Osteoblast (primary cell): ENCODE results near the gene MTRFR. TPM values are rescaled to one million over a fixed set of nuclear protein-coding genes. Genes with fewer than 3 reads are reported as not detected.
A peak's percentile ranks its signal among the peaks of the same experiment; 100 is the strongest.

Source experiments
- DNase-seq: peaks from one replicate; pipeline ENCODE4 v3.0.0; 2011; ENCODE audit warnings: low spot score, mixed read lengths; ENCODE audit not compliant: insufficient read length; ENCODE audit errors: missing footprints
- H2AFZ ChIP-seq: 2 replicates; pipeline ENCODE4 v1.6.0; 2011; ENCODE audit warnings: mild to moderate bottlenecking, low read length
- H3K27ac ChIP-seq: 2 replicates; pipeline ENCODE4 v1.5.1; 2011; ENCODE audit warnings: mild to moderate bottlenecking, low read depth, low read length, moderate library complexity
- H3K27me3 ChIP-seq: 2 replicates; pipeline ENCODE4 v1.6.0; 2012; ENCODE audit warnings: mild to moderate bottlenecking, control low read depth, inconsistent platforms, low read length, moderate library complexity; ENCODE audit not compliant: insufficient read depth
- H3K36me3 ChIP-seq: 2 replicates; pipeline ENCODE4 v1.5.1; 2011; ENCODE audit warnings: mild to moderate bottlenecking, low read length, control low read depth, moderate library complexity; ENCODE audit not compliant: insufficient read depth
- H3K4me1 ChIP-seq: 2 replicates; pipeline ENCODE4 v1.5.1; 2011; ENCODE audit warnings: mild to moderate bottlenecking, low read length, control low read depth, moderate library complexity; ENCODE audit not compliant: insufficient read depth
- H3K4me2 ChIP-seq: 2 replicates; pipeline ENCODE4 v1.6.0; 2011; ENCODE audit warnings: mild to moderate bottlenecking, low read length; ENCODE audit not compliant: insufficient read depth
- H3K4me3 ChIP-seq: fragments of 200-600 bp; sonication (generic); 3 replicates; pipeline ENCODE4 v1.5.1; 2012; ENCODE audit warnings: mild to moderate bottlenecking, low read length, inconsistent platforms; ENCODE audit not compliant: insufficient read depth
- H3K79me2 ChIP-seq: 2 replicates; pipeline ENCODE4 v1.6.0; 2012; ENCODE audit warnings: mild to moderate bottlenecking, low read length, control low read depth, inconsistent platforms; ENCODE audit not compliant: insufficient read depth
- H3K9me3 ChIP-seq: 2 replicates; pipeline ENCODE4 v1.5.1; 2011; ENCODE audit warnings: low read depth, low read length, control low read depth
- H4K20me1 ChIP-seq: 2 replicates; pipeline ENCODE4 v1.6.0; 2012; ENCODE audit warnings: mild to moderate bottlenecking, low read length, control low read depth; ENCODE audit not compliant: insufficient read depth
- total RNA-seq: library from RNA; depleted of rRNA; stranded (reverse); fragments of >200 nt; gene quantifications from 2 replicates; pipeline ENCODE4 v1.2.3, GENCODE V29; 2012
- TF ChIP-seq, protein P1 (sequence below): IDR thresholded peaks from 2 replicates; pipeline ENCODE4 v1.5.1; 2011; ENCODE audit warnings: mild to moderate bottlenecking, low read depth, low read length, moderate library complexity; ENCODE audit errors: extremely low read depth

MTRFR gene
- total RNA-seq, 1 donor: 16.3 TPM

DNA sequence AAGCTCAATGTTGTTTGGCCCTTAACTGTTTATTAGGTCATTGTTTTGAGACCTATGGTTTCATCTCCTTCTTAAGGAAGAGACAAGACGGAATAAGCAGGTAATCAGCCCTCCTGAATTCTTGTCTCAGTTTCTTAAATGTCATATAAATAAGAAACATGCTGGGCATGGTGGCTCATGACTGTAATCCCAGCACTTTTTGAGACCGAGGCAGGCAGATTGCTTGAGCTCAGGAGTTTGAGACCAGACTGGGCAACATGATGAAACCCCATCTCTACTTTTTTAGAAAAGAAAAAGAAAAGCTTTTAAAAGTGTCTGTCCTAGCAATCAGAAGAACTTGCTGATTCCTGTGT, 5.1 kb downstream of the MTRFR start:
- H3K4me1 ChIP-seq: peaks cover 15% of the 10 kb centered on the region
- H3K4me3 ChIP-seq: no peak overlapping the region
- no peaks in the 10 kb centered on the region for H3K9me3 ChIP-seq
- H3K4me2 ChIP-seq: no peak overlapping the region
- TF ChIP-seq, protein P1, sequence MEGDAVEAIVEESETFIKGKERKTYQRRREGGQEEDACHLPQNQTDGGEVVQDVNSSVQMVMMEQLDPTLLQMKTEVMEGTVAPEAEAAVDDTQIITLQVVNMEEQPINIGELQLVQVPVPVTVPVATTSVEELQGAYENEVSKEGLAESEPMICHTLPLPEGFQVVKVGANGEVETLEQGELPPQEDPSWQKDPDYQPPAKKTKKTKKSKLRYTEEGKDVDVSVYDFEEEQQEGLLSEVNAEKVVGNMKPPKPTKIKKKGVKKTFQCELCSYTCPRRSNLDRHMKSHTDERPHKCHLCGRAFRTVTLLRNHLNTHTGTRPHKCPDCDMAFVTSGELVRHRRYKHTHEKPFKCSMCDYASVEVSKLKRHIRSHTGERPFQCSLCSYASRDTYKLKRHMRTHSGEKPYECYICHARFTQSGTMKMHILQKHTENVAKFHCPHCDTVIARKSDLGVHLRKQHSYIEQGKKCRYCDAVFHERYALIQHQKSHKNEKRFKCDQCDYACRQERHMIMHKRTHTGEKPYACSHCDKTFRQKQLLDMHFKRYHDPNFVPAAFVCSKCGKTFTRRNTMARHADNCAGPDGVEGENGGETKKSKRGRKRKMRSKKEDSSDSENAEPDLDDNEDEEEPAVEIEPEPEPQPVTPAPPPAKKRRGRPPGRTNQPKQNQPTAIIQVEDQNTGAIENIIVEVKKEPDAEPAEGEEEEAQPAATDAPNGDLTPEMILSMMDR: no peak
- H3K79me2 ChIP-seq: peaks cover 52% of the 10 kb centered on the region
- H3K27ac ChIP-seq: no peak overlapping the region
- H4K20me1 ChIP-seq: no peaks in the 10 kb centered on the region
- H3K27me3 ChIP-seq: no peaks in the 10 kb centered on the region
- H3K36me3 ChIP-seq: peaks cover 5% of the 10 kb centered on the region
- no peak for DNase-seq
- H2AFZ ChIP-seq: no peak overlapping the region

DNA sequence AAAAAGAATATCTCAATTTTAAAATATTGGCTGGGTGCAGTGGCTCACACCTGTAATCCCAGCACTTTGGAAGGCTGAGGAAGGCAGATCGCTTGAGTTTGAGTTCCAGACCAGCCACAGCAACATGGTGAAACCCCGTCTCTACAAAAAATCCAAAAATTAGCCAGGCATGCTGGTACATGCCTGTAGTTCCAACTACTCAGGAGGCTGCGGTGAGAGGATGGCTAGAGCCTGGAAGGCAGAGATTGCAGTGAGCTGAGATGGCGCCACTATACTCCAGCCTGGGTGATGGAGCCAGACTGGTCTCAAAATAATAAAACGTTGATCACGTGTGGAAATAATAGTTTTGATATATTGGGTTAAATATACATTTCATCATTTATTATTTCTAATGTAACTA, 5.7 kb downstream of the MTRFR start:
- peaks cover 48% of the 10 kb centered on the region for H3K79me2 ChIP-seq
- H3K4me1 ChIP-seq: peaks cover 12% of the 10 kb centered on the region
- no peak for DNase-seq

DNA sequence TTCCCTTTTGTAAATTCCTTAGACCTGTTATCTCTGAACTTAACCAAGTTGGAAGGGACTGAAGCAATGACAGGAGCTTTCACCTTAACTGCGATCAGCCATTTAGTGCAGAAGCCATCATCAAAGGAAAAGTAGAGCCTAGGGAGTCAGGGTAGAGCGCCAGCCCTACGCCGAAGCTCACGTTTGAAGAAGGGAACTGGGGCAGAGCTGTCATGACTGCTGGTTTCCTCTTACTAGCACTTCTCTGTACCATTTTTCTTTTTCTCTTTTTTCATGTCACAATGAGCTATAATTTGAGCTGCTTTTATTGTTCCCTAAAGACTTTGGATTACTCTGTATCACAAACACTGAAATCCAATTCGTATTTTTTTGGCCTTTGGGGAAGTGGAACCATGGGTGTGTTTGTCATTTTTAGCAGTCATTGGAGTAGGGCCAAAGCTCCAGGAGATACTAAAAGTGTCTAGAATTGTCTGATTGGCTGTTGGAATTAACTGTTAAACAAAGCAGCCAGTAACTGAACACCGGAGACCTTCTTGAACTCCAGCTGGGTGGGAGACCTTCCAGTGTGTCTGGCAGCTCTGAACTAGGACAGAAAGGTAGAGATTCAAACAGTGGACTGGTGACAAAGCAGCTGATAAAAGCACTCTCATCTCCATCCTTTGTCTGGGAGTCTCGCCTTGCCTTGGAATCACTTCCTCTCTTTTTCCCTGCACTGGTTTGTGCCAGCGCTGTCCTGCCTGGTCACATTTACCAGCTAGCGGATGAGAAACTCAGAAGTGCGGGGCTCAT, 9.1 kb downstream of the MTRFR start:
- peaks cover 42% of the 10 kb centered on the region for H3K79me2 ChIP-seq
- peaks cover 5% of the 10 kb centered on the region for H3K36me3 ChIP-seq
- H4K20me1 ChIP-seq: peaks cover 1% of the 10 kb centered on the region
- H2AFZ ChIP-seq: no peak overlapping the region
- peaks cover 3% of the 10 kb centered on the region for H3K4me1 ChIP-seq
- no peaks in the 10 kb centered on the region for H3K9me3 ChIP-seq
- TF ChIP-seq, protein P1: no peak
- no peak overlapping the region for H3K4me2 ChIP-seq
- H3K4me3 ChIP-seq: no peak overlapping the region
- DNase-seq: peak; percentile 43
- H3K27ac ChIP-seq: peak overlapping the region; percentile 20
- no peaks in the 10 kb centered on the region for H3K27me3 ChIP-seq

More for the DNA sequence above, 5.7 kb downstream of the MTRFR start:
- TF ChIP-seq, protein P1: no peak
- no peak overlapping the region for H2AFZ ChIP-seq
- H3K4me3 ChIP-seq: no peak overlapping the region
- peaks cover 5% of the 10 kb centered on the region for H3K36me3 ChIP-seq
- H3K9me3 ChIP-seq: no peaks in the 10 kb centered on the region
- H3K27ac ChIP-seq: no peak overlapping the region
- no peaks in the 10 kb centered on the region for H4K20me1 ChIP-seq
- H3K4me2 ChIP-seq: no peak overlapping the region
- H3K27me3 ChIP-seq: no peaks in the 10 kb centered on the region

DNA sequence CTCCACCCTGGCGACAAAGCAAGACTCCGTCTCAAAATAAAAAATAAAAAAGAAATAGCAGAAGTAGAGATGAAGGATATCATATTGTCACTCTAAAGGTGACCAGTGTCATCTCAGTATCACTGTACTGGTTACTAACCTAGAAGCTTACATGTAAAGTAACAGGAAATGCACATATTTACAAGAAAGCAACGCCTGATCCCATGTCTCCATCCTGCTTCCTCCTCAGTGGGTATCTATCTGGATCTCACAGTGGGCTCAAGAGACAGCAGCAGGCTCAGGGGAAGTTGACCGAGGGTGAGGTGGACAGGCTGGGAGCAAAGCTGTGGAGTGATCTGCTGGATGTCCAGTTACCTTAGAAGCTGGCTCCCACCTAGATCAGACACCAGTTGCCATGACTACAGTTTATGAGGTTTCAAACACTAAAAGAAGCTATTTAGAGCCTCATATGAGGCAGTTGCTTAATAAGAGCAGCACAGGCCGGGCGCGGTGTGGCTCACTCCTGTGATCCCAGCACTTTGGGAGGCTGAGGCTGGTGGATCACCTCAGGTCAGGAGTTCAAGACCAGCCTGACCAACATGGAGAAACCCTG, 10.5 kb downstream of the MTRFR start:
- Histone ChIP-seq H3K4me1 (peaks cover 3% of the 10 kb centered on the region), H3K4me2 (no peak overlapping the region), H3K9me3 (no peaks in the 10 kb centered on the region), H3K27me3 (no peaks in the 10 kb centered on the region), H4K20me1 (peaks cover 3% of the 10 kb centered on the region), H3K36me3 (peaks cover 5% of the 10 kb centered on the region), H3K79me2 (peaks cover 49% of the 10 kb centered on the region), H3K4me3 (no peak overlapping the region), H3K27ac (no peak overlapping the region), H2AFZ (no peak overlapping the region)
- TF ChIP-seq, protein P1: no peak
- DNase-seq: no peak
